HL-60 (cell line): ENCODE measurements around the gene RUBCN.
A peak's percentile ranks its signal among the peaks of the same experiment; 100 is the strongest.

ENCODE experiments used
- DNase-seq, 2 experiments: peaks; one replicate each; pipeline ENCODE4 v3.0.0-alpha.2; 2010 to 2020; ENCODE audit warnings: low read depth in 1 of 2, low spot score in 1 of 2
- H3K27ac ChIP-seq: fragments of 250-450 bp; sonication (Bioruptor Pico); replicated peaks from 2 replicates; pipeline ENCODE4 v1.5.1; 2020; ENCODE audit warnings: mild to moderate bottlenecking, moderate library complexity
- H3K27me3 ChIP-seq: fragments of 250-450 bp; sonication (Bioruptor Pico); 2 replicates; pipeline ENCODE4 v1.5.1; 2021; ENCODE audit warnings: mild to moderate bottlenecking, moderate library complexity; ENCODE audit not compliant: insufficient read depth, poor library complexity, severe bottlenecking
- H3K4me3 ChIP-seq: replicated peaks from 2 replicates; pipeline ENCODE4 v1.5.1; 2011; ENCODE audit warnings: mild to moderate bottlenecking, control low read depth, low read length; ENCODE audit not compliant: insufficient read depth
- GABPA ChIP-seq: IDR thresholded peaks from 2 replicates; pipeline ENCODE4 v1.6.1; 2012; ENCODE audit warnings: low read depth
- POLR2AphosphoS5 ChIP-seq: IDR thresholded peaks from 2 replicates; pipeline ENCODE4 v1.6.1; 2012; ENCODE audit warnings: low read depth
- REST ChIP-seq: IDR thresholded peaks from 2 replicates; pipeline ENCODE4 v1.6.1; 2012; ENCODE audit warnings: low read depth; ENCODE audit not compliant: insufficient replicate concordance
- SPI1 ChIP-seq: IDR thresholded peaks from 2 replicates; pipeline ENCODE4 v1.6.1; 2012; ENCODE audit warnings: low read depth, mild to moderate bottlenecking, borderline replicate concordance
- TF ChIP-seq, protein P1 (sequence below): IDR thresholded peaks from one replicate; pipeline ENCODE4 v1.5.1; 2011; ENCODE audit warnings: low read length, control low read depth, inconsistent platforms; ENCODE audit not compliant: insufficient read depth

The RUBCN gene

DNA sequence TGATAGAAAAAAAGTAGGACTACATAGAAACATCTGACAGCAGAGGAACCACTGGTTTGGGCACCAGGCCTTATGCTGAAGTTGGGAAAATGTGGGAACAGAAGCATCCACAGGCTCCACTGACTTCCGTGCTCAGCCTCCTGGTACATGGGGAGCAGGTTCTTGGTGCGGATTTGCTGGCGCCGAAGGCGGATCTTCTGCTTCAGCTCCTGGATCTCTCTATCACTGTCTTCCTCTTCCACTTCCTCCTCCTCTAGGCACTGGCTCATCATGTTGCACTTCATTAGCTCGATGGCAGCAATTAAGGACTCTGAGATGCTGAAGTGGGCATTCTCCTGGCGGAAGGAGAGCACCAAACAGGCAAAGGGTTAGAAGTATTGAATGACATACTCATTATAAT is 42.5 kb downstream of the RUBCN start:
- DNase-seq = no peak
- Histone ChIP-seq H3K27me3 (no peaks in the 10 kb centered on the region), H3K27ac (no peak overlapping the region), H3K4me3 (no peak overlapping the region)
- TF ChIP-seq GABPA (no peak), SPI1 (no peak), POLR2AphosphoS5 (no peak), REST (no peak)
- TF ChIP-seq, protein P1, sequence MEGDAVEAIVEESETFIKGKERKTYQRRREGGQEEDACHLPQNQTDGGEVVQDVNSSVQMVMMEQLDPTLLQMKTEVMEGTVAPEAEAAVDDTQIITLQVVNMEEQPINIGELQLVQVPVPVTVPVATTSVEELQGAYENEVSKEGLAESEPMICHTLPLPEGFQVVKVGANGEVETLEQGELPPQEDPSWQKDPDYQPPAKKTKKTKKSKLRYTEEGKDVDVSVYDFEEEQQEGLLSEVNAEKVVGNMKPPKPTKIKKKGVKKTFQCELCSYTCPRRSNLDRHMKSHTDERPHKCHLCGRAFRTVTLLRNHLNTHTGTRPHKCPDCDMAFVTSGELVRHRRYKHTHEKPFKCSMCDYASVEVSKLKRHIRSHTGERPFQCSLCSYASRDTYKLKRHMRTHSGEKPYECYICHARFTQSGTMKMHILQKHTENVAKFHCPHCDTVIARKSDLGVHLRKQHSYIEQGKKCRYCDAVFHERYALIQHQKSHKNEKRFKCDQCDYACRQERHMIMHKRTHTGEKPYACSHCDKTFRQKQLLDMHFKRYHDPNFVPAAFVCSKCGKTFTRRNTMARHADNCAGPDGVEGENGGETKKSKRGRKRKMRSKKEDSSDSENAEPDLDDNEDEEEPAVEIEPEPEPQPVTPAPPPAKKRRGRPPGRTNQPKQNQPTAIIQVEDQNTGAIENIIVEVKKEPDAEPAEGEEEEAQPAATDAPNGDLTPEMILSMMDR = no peak

- TF ChIP-seq POLR2AphosphoS5 = 0 out of 2 replicates have a peak, but pooled peaks have one; percentile 42
- TF ChIP-seq, protein P1 = no peak
- TF ChIP-seq REST = no peak
- DNase-seq = peak; percentile 25 to 47
- Histone ChIP-seq H3K27ac (no peak overlapping the region), H3K27me3 (no peaks in the 10 kb centered on the region), H3K4me3 (no peak overlapping the region)
Measured at GRCh38 chr3:197692641-197693040, 44.1 kb downstream of the RUBCN start.

DNA sequence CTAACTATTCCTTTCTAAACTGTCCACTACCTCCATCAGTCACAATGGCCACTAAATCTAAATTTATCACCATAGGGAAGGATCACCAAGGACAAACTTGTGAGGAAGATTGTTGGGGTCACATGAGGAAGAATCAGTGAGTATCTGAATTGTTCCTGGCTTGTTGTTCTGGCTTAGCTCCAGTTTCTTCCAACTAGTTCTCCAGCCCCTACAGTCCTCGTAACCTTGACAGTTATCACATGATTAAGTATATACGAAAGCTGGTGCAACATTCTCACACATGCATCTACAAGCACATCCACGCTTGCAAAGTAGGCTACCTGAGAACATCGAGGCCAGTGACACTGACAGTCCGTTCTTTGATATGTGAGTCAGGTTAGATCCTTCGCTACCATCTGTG is 46.0 kb downstream of the RUBCN start:
- no peak for DNase-seq
- no peak overlapping the region for H3K27ac ChIP-seq
- no peaks in the 10 kb centered on the region for H3K27me3 ChIP-seq
- no peak overlapping the region for H3K4me3 ChIP-seq
- TF ChIP-seq, protein P1 = no peak
- TF ChIP-seq POLR2AphosphoS5 (no peak), SPI1 (no peak), GABPA (no peak), REST (no peak)
